Astrocyte of the cerebellum (primary cell): ENCODE data around the gene MAP2.
A peak's percentile ranks its signal among the peaks of the same experiment; 100 is the strongest.

Source experiments
- DNase-seq: peaks from one replicate; pipeline ENCODE4 v3.0.0-alpha.2; 2011; ENCODE audit warnings: low read depth
- H3K4me3 ChIP-seq: 2 replicates; pipeline ENCODE4 v1.5.1; 2011; ENCODE audit warnings: mild to moderate bottlenecking, low read depth, low read length, moderate library complexity
- CTCF ChIP-seq: IDR thresholded peaks from 2 replicates; pipeline ENCODE4 v1.5.1; 2012; ENCODE audit warnings: low read length, low read depth, moderate library complexity, mild to moderate bottlenecking; ENCODE audit errors: missing control alignments
- in situ Hi-C: cut with HindIII; loops from 2 replicates; pipeline ENCODE4 v1.10.0; 2017; ENCODE audit warnings: low sequenced_read_pairs

Gene MAP2

GRCh38 chr2:209577376-209578357, 153.8 kb downstream of the MAP2 start:
- no peak for DNase-seq
- H3K4me3 ChIP-seq, result no peak overlapping the region
- in situ Hi-C loops, result no loop called here
- no peak for TF ChIP-seq CTCF

- no peak for TF ChIP-seq CTCF
- no peak overlapping the region for H3K4me3 ChIP-seq
- no peak for DNase-seq
- in situ Hi-C loops, result no loop called here
Measured at GRCh38 chr2:209578394-209579001, 154.7 kb downstream of the MAP2 start.

GRCh38 chr2:209579230-209579749, 155.4 kb downstream of the MAP2 start:
- in situ Hi-C loops, result no loop called here
- no peak for TF ChIP-seq CTCF
- DNase-seq, result peak; percentile 1
- H3K4me3 ChIP-seq, result peak overlapping the region; percentile 46

- TF ChIP-seq CTCF, result no peak
- no peak for DNase-seq
- in situ Hi-C loops, result no loop called here
- no peak overlapping the region for H3K4me3 ChIP-seq
Measured at GRCh38 chr2:209581040-209581439, 157.2 kb downstream of the MAP2 start.

GRCh38 chr2:209582281-209582680, 158.4 kb downstream of the MAP2 start:
- in situ Hi-C loops, result no loop called here
- no peak overlapping the region for H3K4me3 ChIP-seq
- DNase-seq, result no peak
- no peak for TF ChIP-seq CTCF

- DNase-seq, result no peak
- no peak for TF ChIP-seq CTCF
- in situ Hi-C loops, result no loop called here
- no peak overlapping the region for H3K4me3 ChIP-seq
Measured at GRCh38 chr2:209584472-209584871, 160.6 kb downstream of the MAP2 start.
